Stomach (tissue), 9 donors: ENCODE results near the gene DIDO1. TPM values are rescaled to one million over a fixed set of nuclear protein-coding genes. Genes with fewer than 3 reads are reported as not detected.

Experiments
- DNase-seq, 2 donors: peaks; one replicate each; pipeline versions ENCODE4 v3.0.0 to v3.0.0-alpha.2; 2013 to 2019
- H3K27ac ChIP-seq, 5 donors: fragments of 200-600 bp in 4 of 5; sonication (generic) in 4 of 5; one replicate each; pipeline ENCODE4 v1.5.1; 2013 to 2019; ENCODE audit warnings: mild to moderate bottlenecking in 1 of 5, moderate library complexity in 1 of 5
- H3K27me3 ChIP-seq, 3 donors: fragments of 200-600 bp; sonication (generic); one replicate each; pipeline ENCODE4 v1.5.1; 2017 to 2019; ENCODE audit warnings: mixed run types in 1 of 3
- H3K36me3 ChIP-seq, 4 donors: fragments of 200-600 bp; sonication (generic); 1 replicate in 3 of 4; 2 replicates in 1 of 4; pipeline ENCODE4 v1.5.1; 2016 to 2019
- H3K4me1 ChIP-seq, 4 donors: fragments of 200-600 bp; sonication (generic); one replicate each; pipeline ENCODE4 v1.5.1; 2016 to 2019
- H3K4me3 ChIP-seq, 4 donors: fragments of 200-600 bp; sonication (generic) in 3 of 4; one replicate each; pipeline ENCODE4 v1.5.1; 2016 to 2019; ENCODE audit warnings: mild to moderate bottlenecking in 1 of 4
- H3K9me3 ChIP-seq, 4 donors: fragments of 200-600 bp; sonication (generic); one replicate each; pipeline ENCODE4 v1.5.1; 2016 to 2019
- CTCF ChIP-seq, 7 experiments: fragments of 450-650 bp in 4 of 7; fragments of 200-600 bp in 3 of 7; sonication (generic) in 3 of 7; IDR thresholded peaks; one replicate each; pipeline ENCODE4 v1.5.1; 2016 to 2019; ENCODE audit warnings: antibody characterized with exemption in 7 of 7, control low read depth in 2 of 7, mild to moderate bottlenecking in 1 of 7
- EP300 ChIP-seq: sonication (generic); formaldehyde crosslinking; IDR thresholded peaks from one replicate; pipeline ENCODE4 v1.6.1; 2017; ENCODE audit warnings: antibody characterized with exemption
- POLR2A ChIP-seq, 4 donors: fragments of 450-650 bp; IDR thresholded peaks; one replicate each; pipeline ENCODE4 v1.6.1; 2016; ENCODE audit warnings: antibody characterized with exemption in 4 of 4, control low read depth in 2 of 4, mild to moderate bottlenecking in 1 of 4, moderate library complexity in 1 of 4
- POLR2AphosphoS5 ChIP-seq, 3 donors: sonication (generic); formaldehyde crosslinking; IDR thresholded peaks; one replicate each; pipeline ENCODE4 v1.6.1; 2016; ENCODE audit warnings: antibody characterized with exemption in 3 of 3
- WGBS, 5 donors: extraction: QIAGEN DNeasy Blood & Tissue Kit in 3 of 5; methylation state at CpG; one replicate each; pipeline versions ENCODE4 v1.1.5 to v1.1.7; 2013 to 2018; 5-methylcytosine and 5-hydroxymethylcytosine counted together
- intact Hi-C: fragments of 100-400 bp; cut with DNase I; formaldehyde crosslinking; loops from one replicate; pipeline ENCODE4 v1.15.1; 2023; ENCODE audit warnings: low total_unique reads
- polyA plus RNA-seq, 3 donors: library from polyadenylated mRNA; stranded (reverse); fragments of 200-250 nt; gene quantifications; one replicate each; pipeline ENCODE4 v1.2.3, GENCODE V29; 2013
- total RNA-seq, 5 donors: library from RNA; depleted of rRNA; stranded (reverse); fragments of >200 nt; gene quantifications; one replicate each; pipeline versions ENCODE4 v1.1.0 to v1.2.3, GENCODE V29; 2014 to 2016
- donor health status: healthy with polysubstance abuse.
- donor health status: Bipolar disorder and iron deficiency.
- donor health status: healthy.

DIDO1 gene
- total and polyA plus RNA-seq, 8 donors = 8.1 to 117 (median 57.7) TPM

DNA sequence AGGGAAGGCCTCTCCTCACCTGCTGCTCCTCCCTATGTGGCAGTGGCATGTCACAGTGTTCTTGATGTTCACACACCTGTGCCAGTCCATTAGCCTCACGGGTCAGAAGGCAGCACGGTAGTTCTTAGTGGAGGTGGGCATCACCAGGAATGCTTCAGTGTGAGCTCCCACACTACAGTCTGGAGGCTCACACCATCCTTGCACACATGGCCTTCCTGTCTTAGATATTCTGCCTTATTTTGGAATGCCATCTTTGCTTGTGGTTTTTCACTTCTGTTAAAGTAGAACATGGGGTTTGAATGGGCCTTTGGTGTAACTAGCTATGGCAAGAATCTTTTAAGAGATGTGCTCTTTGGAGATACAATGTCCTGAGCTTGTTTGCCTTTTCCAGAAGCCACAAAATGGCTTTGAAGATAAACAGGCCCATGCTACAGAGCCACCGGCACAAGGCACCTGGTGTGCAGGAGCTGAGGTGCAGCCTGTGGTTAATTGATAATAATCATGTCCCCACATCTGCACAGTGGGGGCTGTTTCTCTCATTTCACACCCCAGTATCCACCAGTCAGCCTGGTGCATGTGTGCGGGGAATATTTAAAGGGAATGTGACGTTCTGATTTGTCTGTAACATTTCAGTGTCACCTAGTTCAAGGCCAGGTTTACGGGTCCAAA lies 23.0 kb upstream of the DIDO1 start:
- no peak overlapping the region for H3K4me3 ChIP-seq
- no peaks in the 10 kb centered on the region for H3K27me3 ChIP-seq
- H3K9me3 ChIP-seq = no peaks in the 10 kb centered on the region
- H3K27ac ChIP-seq = no peak overlapping the region
- 95 to 98% (median 96%) methylated on average over 6 of the region's 6 CpGs for WGBS, 5 donors
- H3K4me1 ChIP-seq = peaks cover 20 to 44% (median 35%) of the 10 kb centered on the region in 4 donors
- H3K36me3 ChIP-seq = peaks cover 39 to 68% (median 66%) of the 10 kb centered on the region in 4 donors
- intact Hi-C loops = no loop called here
- no peak for TF ChIP-seq POLR2A (IDR thresholded peaks at IDR 0.05)
- no peak for TF ChIP-seq EP300
- TF ChIP-seq POLR2AphosphoS5 (IDR thresholded peaks at IDR 0.05) = no peak
- TF ChIP-seq CTCF (IDR thresholded peaks at IDR 0.05) = no peak
- DNase-seq = no peak

DNA sequence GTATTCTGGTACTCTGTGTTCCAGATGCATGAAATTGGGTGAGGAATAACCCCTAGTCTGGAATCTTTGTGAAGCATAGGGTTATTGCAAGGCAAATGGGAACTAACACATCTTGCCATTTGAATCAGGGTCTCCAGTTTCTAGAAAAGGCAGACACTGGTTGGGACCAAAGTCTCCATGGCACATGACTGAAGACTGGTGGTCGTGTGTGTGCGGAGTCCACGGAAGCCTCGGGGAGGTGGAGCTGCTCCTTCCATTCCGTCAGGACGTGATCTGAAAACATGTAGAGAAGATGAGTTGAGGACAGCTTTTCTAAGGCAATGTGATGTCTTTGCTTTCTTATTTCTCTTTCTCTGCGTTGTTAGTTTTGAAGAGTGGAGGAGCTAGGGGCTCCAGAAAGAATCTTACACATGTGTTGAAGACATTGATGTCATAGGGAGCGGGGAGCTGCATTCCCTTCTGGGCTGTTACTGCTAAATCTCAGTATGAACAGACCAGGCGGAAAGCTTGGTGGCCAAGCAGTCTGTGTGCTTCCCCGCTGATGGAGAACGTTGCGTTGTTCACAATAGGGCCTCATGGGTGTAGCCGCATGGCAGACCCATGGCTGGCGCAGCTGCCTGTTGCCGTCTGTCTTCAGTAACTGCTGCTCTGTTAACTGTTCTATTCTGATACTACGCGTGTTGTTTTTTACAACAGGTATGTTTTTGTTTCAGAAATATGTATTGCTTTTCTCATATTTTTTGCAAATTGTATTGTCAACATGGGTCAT lies 21.4 kb upstream of the DIDO1 start:
- H3K9me3 ChIP-seq = no peaks in the 10 kb centered on the region

DNA sequence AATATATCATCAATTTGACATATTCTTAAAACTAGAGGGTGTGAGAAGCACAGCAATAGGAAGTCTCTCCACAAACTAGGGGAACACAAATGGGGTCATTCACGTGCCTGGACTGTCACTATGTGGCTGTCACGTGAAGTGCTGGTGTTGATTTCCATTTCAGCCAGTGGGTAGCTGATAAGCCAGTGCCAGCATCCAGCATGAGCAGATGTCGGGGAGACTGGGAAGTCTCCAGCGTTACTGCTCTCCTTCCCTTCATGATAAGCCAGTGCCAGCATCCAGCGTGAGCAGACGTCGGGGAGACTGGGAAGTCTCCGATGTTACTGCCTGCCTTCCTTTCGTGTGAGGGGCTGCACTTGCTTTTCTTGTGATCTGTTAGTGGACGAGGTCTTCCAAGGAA lies 20.6 kb upstream of the DIDO1 start:
- TF ChIP-seq POLR2AphosphoS5 (IDR thresholded peaks at IDR 0.05) (peak in 2 of 3 donors; percentile 16 to 52), POLR2A (IDR thresholded peaks at IDR 0.05) (no peak), CTCF (IDR thresholded peaks at IDR 0.05) (no peak)
- DNase-seq = peak in 1 of 2 donors; percentile 57
- Histone ChIP-seq H3K4me3 (no peak overlapping the region), H3K4me1 (peaks cover 2 to 26% (median 13%) of the 10 kb centered on the region in 4 donors), H3K27me3 (no peaks in the 10 kb centered on the region), H3K9me3 (no peaks in the 10 kb centered on the region), H3K36me3 (peaks cover 55 to 92% (median 90%) of the 10 kb centered on the region in 4 donors), H3K27ac (no peak overlapping the region)
- intact Hi-C loops = no loop called here
- 34 to 70% (median 45%) methylated on average over 10 of the region's 10 CpGs for WGBS, 5 donors

More for the DNA sequence above, 21.4 kb upstream of the DIDO1 start:
- Histone ChIP-seq H3K4me1 (peaks cover 9 to 32% (median 19%) of the 10 kb centered on the region in 4 donors), H3K27me3 (no peaks in the 10 kb centered on the region), H3K36me3 (peaks cover 55 to 84% (median 82%) of the 10 kb centered on the region in 4 donors), H3K27ac (no peak overlapping the region), H3K4me3 (no peak overlapping the region)
- intact Hi-C loops = no loop called here
- DNase-seq = no peak
- no peak for TF ChIP-seq CTCF (IDR thresholded peaks at IDR 0.05)
- TF ChIP-seq EP300 = no peak
- TF ChIP-seq POLR2A (IDR thresholded peaks at IDR 0.05) = no peak
- no peak for TF ChIP-seq POLR2AphosphoS5 (IDR thresholded peaks at IDR 0.05)
- WGBS, 5 donors = 91 to 96% (median 95%) methylated on average over 17 of the region's 17 CpGs

DNA sequence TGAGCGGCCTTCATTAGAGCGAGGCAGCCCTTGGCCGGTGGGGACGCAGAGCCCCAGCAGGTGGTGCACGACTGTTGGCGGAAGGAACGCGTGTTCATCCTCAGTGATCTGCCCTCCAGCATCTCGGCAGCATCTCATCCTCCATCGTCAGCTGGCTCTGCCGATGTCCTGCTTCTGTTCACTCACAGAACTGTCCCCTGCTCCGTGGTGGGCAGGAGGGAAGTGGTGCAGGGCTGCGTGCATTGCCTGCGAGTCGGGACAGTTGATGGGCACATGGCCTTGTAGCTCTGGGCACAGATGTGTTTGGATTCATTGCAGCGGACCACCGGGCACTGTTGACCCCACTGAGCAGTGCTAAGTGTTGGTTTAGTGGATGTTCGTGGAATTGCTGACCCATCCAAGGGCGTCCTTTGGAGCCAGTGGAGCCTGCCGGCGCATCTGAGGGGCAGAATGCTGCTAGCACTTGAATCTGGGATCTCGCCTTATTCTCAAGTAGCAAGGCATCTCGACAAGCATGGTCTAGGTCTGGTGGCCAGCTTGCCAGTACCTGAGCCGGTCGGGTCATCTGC lies 19.6 kb upstream of the DIDO1 start:
- no peak for DNase-seq
- TF ChIP-seq POLR2A (IDR thresholded peaks at IDR 0.05) = no peak
- no peak for TF ChIP-seq CTCF (IDR thresholded peaks at IDR 0.05)
- no peak for TF ChIP-seq POLR2AphosphoS5 (IDR thresholded peaks at IDR 0.05)
- TF ChIP-seq EP300 = no peak
- Histone ChIP-seq H3K4me3 (no peak overlapping the region), H3K4me1 (peaks cover 0 to 31% (median 17%) of the 10 kb centered on the region in 4 donors), H3K9me3 (no peaks in the 10 kb centered on the region), H3K36me3 (peaks cover 61 to 99% (median 97%) of the 10 kb centered on the region in 4 donors), H3K27me3 (no peaks in the 10 kb centered on the region), H3K27ac (no peak overlapping the region)
- intact Hi-C loops = no loop called here
- 90 to 95% (median 93%) methylated on average over 25 of the region's 25 CpGs for WGBS, 5 donors
